Measurements from ENCODE around the gene RBM4B. TPM values are rescaled to one million over a fixed set of nuclear protein-coding genes. Genes with fewer than 3 reads are reported as not detected.

The RBM4B gene
- total and polyA plus RNA-seq, 2 of the 13 experiments (the other 11 are each of a cell fraction or from before 2014, with no cell fraction given): 25.8 to 32.4 TPM

DNA sequence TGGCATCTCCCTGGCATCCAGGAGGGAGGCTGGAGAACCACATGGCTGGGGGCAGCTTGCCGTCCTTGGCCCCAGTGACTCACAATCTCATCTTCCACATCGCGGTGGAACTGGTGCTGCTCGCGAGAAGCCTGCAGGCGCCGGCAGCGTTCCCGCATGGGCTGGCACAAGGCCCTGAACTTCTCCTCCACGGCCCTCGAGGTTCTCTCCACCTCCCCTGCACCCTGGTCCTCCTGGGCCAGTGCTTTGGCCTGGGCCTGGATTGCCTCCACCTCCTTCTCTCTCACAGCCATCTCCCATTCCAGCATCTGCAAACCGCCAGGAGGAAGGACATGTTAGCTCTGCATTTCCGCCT, 16.3 kb upstream of the RBM4B start:
- no peak overlapping the region for H3K4me2 ChIP-seq (ENCODE audit: low read depth, low read length)
- intact Hi-C loops (cut with micrococcal nuclease; ENCODE audit: unreplicated experiment): loop anchor here (1.0 to 2.0 kb wide), 2 partner anchors 140 to 283 kb away; no protein-coding TSS in a partner anchor
- H3K4me1 ChIP-seq (ENCODE audit: insufficient read depth, low read length): no peaks in the 10 kb centered on the region
- ATAC-seq (no peak), FAIRE-seq (no peak), DNase-seq (ENCODE audit: low spot score) (no peak)
- H3K79me2 ChIP-seq (ENCODE audit: insufficient read depth, low read length): no peaks in the 10 kb centered on the region
- TF ChIP-seq CHD4 (IDR thresholded peaks at IDR 0.05; ENCODE audit: borderline replicate concordance, low read length): no peak
- TF ChIP-seq, protein P1, sequence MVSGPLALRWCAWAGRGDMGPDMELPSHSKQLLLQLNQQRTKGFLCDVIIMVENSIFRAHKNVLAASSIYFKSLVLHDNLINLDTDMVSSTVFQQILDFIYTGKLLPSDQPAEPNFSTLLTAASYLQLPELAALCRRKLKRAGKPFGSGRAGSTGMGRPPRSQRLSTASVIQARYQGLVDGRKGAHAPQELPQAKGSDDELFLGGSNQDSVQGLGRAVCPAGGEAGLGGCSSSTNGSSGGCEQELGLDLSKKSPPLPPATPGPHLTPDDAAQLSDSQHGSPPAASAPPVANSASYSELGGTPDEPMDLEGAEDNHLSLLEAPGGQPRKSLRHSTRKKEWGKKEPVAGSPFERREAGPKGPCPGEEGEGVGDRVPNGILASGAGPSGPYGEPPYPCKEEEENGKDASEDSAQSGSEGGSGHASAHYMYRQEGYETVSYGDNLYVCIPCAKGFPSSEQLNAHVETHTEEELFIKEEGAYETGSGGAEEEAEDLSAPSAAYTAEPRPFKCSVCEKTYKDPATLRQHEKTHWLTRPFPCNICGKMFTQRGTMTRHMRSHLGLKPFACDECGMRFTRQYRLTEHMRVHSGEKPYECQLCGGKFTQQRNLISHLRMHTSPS (CRISPR knock-in tag; IDR thresholded peaks at IDR 0.05; ENCODE audit: low read depth): 0 out of 2 replicates have a peak, but pooled peaks have one; percentile 0
- POLR2A ChIA-PET: no interaction called here
- BruUV-seq (replicated peaks): no TSS peak
- H3K27ac ChIP-seq (ENCODE audit: extremely low read length, insufficient read depth, low read length): no peak overlapping the region
- CTCF ChIA-PET (ENCODE audit: low intra/inter-chr PET ratio, low total read pairs): interaction anchor here (0.7 to 2.5 kb wide), 6 partner anchors 115 to 286 kb away, joined by 3 to 84 read pairs (median 4); no protein-coding TSS in a partner anchor
- no peaks in the 10 kb centered on the region for H4K20me1 ChIP-seq (ENCODE audit: insufficient read depth, low read length)
- no peaks in the 10 kb centered on the region for H3K36me3 ChIP-seq (replicated peaks in 1 of 2; ENCODE audit: control insufficient read depth in 1 of 2, insufficient read depth in 2 of 2, low read length in 2 of 2)
- H3K4me3 ChIP-seq (replicated peaks in 1 of 3; ENCODE audit: insufficient read depth in 1 of 3, low read depth in 2 of 3, low read length in 3 of 3): no peak overlapping the region
- H2AFZ ChIP-seq (ENCODE audit: low read length): no peak overlapping the region
- WGBS (ENCODE audit: low lambda C conversion rate): 88% methylated on average over 5 of the region's 13 CpGs
- H3K9me3 ChIP-seq (ENCODE audit: low read length): no peaks in the 10 kb centered on the region
- H3K27me3 ChIP-seq (ENCODE audit: control insufficient read depth in 1 of 2, insufficient read depth in 2 of 2, low read length in 2 of 2): no peaks in the 10 kb centered on the region
- in situ Hi-C loops (cut with HindIII; ENCODE audit: extremely low pct_ligation_motif_present, low pct_unique_long_range_greater_than_20kb): loop anchor here (5.0 to 10.0 kb wide), 3 partner anchors 138 to 289 kb away; partner anchors contain the start of gene C11orf86
- no peak overlapping the region for H3K9ac ChIP-seq (ENCODE audit: insufficient read depth, low read depth, low read length)

DNA sequence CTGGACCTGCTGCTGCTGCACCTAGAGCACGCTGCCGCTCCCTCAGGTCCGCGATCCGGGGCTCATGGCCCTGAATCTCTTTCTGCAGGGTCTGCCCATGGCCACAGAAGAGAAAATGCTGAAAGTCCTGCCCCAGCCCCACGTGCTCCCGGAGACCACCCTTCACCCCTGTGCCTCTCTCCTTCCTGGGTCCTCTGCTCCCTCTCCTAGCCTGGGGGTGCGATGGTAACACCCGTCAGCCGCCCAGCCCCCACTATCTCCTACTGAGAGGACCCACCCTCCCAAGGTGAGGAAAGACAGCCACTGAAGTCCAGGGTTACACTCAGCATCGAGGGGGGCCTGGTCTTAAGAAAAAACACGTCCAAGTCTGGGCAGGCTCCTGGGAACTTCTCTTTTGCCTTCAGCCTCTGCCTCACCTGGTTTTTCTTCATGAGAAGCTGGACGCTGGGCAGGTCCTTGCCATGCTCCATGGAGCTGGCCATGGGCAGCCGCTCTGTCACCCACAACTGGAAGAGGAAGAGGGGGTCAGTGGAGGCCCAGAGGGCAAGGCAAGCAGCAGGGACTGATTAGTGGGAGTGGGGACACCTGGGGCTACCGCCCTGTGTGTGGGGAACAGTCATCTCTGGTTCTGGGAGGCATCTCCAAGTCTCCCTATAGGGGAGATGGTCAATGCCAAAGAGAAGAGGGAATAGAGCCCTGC, 15.8 kb upstream of the RBM4B start:
- WGBS (ENCODE audit: low lambda C conversion rate): 91% methylated on average over 15 of the region's 15 CpGs
- Histone ChIP-seq H3K4me3 (replicated peaks in 1 of 3; ENCODE audit: insufficient read depth in 1 of 3, low read depth in 2 of 3, low read length in 3 of 3) (no peak overlapping the region), H3K4me1 (ENCODE audit: insufficient read depth, low read length) (no peaks in the 10 kb centered on the region), H3K27ac (ENCODE audit: extremely low read length, insufficient read depth, low read length) (no peak overlapping the region), H3K79me2 (ENCODE audit: insufficient read depth, low read length) (no peaks in the 10 kb centered on the region), H3K9me3 (ENCODE audit: low read length) (no peaks in the 10 kb centered on the region), H4K20me1 (ENCODE audit: insufficient read depth, low read length) (no peaks in the 10 kb centered on the region), H2AFZ (ENCODE audit: low read length) (no peak overlapping the region), H3K9ac (ENCODE audit: insufficient read depth, low read depth, low read length) (no peak overlapping the region), H3K27me3 (ENCODE audit: control insufficient read depth in 1 of 2, insufficient read depth in 2 of 2, low read length in 2 of 2) (no peaks in the 10 kb centered on the region), H3K36me3 (replicated peaks in 1 of 2; ENCODE audit: control insufficient read depth in 1 of 2, insufficient read depth in 2 of 2, low read length in 2 of 2) (no peaks in the 10 kb centered on the region), H3K4me2 (ENCODE audit: low read depth, low read length) (no peak overlapping the region)
- CTCF ChIA-PET (ENCODE audit: low intra/inter-chr PET ratio, low total read pairs): interaction anchor here (1.3 to 2.5 kb wide), 3 partner anchors 114 to 145 kb away, joined by 4 to 84 read pairs (median 5); no protein-coding TSS in a partner anchor
- BruUV-seq (replicated peaks): no TSS peak
- no peak for FAIRE-seq
- no peak for DNase-seq (ENCODE audit: low spot score)
- in situ Hi-C loops (cut with HindIII; ENCODE audit: extremely low pct_ligation_motif_present, low pct_unique_long_range_greater_than_20kb): loop anchor here (5.0 to 10.0 kb wide), 3 partner anchors 139 to 289 kb away; partner anchors contain the start of gene C11orf86
- ATAC-seq: no peak
- TF ChIP-seq ZNF879 (CRISPR knock-in tag; IDR thresholded peaks at IDR 0.05) (no peak), JDP2 (CRISPR knock-in tag; IDR thresholded peaks at IDR 0.05; ENCODE audit: borderline replicate concordance) (no peak), YY1 (IDR thresholded peaks at IDR 0.05; ENCODE audit: insufficient read depth, insufficient replicate concordance, low read depth, low read length) (no peak), TP53 (CRISPR knock-in tag; conservative IDR thresholded peaks at IDR 0.05) (no peak), ZNF629 (CRISPR knock-in tag; conservative IDR thresholded peaks at IDR 0.05) (no peak), DPF2 (CRISPR knock-in tag; IDR thresholded peaks at IDR 0.05; ENCODE audit: borderline replicate concordance, low read depth) (no peak), ZNF780A (CRISPR knock-in tag; IDR thresholded peaks at IDR 0.05) (no peak), SNAI1 (CRISPR knock-in tag; IDR thresholded peaks at IDR 0.05; ENCODE audit: borderline replicate concordance) (no peak), HDAC6 (IDR thresholded peaks at IDR 0.05; ENCODE audit: low read depth, low read length) (no peak), ZNF33A (CRISPR knock-in tag; IDR thresholded peaks at IDR 0.05; ENCODE audit: borderline replicate concordance) (no peak)
- intact Hi-C loops (cut with micrococcal nuclease; ENCODE audit: unreplicated experiment): loop anchor here (1.0 to 2.0 kb wide), 2 partner anchors 141 to 283 kb away; no protein-coding TSS in a partner anchor
- POLR2A ChIA-PET: no interaction called here

All from HepG2 (cell line).